ENCODE results near the gene GDI1.

The GDI1 gene

DNA sequence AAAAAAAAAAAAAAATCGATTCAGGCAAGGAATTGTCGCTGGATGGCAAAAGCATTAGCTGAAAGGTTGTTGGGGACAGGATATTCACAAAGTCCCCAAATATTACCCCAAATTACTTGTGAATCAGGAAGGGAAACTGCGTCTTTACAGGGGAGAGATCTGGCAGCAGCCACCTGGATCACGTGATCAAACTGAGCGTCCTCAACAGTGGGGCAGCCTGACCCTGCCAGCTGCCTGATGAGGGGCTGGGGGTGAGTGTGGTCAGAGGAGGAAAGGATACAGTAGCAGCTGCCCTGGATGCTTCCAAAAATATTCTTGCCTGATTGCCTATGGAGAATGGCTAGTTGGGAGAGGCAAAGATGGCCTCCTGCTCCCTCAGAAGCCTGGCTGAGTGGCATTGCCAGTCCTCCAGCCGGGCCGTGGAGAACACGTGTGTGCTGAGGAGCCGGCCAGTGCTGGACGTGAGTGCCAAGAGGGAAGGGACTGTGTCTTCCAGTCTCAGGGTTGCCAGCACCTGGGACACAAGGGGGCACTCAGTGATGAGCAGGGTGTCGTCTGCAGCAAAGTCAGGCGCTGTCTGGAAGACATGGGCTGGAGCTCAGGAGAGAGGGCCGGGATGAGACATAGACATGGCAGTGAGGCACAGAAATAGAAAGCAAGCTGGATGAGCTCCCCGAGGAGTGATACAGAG is 45.1 kb downstream of the GDI1 start:
- no peak for DNase-seq (ENCODE audit: low read depth)

DNA sequence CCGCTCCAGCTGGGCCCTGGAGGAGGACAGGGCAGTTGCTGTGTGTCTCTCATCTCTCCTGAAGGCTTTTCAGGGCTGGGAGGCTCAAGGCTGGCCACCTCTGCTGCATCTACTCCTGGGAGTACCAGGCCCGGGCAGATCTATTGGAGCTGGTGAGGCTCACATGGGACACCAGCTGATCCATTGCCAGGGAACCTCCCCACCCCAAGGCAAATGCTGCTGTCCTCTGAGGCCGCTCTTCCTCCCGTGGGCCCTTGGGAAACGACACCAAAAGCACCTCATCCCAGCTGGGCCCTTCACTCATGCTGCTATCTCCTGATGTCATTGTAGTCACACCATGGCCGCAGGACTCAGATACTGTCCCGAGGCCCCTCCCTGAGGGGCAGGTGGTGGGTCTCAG is 45.8 kb downstream of the GDI1 start:
- no peak for DNase-seq (ENCODE audit: low read depth)

DNA sequence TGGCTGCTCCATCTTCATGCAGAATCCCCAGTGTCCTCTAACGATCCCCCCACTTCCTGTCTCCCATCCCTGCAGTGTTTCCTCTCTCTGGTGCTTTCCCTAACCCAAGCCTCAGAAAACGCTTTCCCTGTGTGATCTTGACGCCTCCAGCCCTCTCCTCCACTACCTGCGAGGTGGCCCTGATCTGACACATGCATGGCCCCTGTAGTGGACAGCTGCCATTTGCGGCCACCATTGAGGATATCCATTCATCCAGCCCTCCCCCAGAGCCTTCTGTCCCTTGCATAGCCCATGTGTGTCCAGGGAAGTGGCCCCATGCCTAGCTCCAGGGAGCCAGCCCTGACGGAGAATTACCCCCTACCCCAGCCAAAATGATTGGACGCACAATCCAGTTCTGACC is 46.4 kb downstream of the GDI1 start:
- DNase-seq (ENCODE audit: low read depth), result no peak

DNA sequence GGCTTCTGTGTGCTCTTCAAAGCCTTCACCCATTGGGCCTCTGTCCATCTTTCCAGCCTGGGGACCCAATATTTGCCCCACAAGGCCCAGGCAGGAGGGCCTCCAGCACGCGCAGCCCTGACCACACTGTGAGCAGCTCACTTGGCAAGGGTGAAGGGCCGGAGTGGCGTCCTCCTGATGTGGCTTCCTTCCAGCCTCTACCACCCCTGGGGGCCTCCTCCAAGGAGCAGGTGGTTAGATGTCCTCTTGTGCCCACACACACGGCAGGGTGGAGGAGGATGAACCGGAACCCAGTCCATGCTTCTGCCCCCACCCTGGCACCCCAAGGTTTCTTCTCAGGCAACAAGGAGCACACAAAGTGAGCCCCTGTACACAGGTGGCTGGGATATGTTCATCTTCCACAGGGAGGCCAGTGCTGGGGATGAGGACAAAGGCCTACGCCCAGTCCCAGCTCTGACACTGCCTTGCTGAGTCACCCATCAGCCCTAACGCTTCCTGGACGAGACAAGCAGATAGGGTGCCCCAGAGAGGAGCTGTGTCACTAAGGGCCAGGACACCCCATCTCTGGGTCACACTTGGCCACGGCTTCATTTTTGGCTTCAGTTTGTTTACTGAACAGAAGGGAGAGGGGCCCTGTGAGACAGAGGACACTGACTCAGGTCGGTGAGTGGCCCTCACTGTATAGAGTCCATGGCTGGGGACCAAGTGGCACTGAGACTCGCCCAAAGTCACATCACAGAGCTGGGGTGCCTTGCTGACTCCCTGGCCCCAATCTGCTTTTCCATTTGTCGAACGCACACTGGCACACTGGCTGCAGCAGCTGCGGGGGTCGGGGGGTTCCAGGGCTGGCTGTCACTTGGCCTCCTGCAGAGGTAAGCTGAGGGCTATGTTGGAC is 47.5 kb downstream of the GDI1 start:
- DNase-seq (ENCODE audit: low read depth), result no peak

DNA sequence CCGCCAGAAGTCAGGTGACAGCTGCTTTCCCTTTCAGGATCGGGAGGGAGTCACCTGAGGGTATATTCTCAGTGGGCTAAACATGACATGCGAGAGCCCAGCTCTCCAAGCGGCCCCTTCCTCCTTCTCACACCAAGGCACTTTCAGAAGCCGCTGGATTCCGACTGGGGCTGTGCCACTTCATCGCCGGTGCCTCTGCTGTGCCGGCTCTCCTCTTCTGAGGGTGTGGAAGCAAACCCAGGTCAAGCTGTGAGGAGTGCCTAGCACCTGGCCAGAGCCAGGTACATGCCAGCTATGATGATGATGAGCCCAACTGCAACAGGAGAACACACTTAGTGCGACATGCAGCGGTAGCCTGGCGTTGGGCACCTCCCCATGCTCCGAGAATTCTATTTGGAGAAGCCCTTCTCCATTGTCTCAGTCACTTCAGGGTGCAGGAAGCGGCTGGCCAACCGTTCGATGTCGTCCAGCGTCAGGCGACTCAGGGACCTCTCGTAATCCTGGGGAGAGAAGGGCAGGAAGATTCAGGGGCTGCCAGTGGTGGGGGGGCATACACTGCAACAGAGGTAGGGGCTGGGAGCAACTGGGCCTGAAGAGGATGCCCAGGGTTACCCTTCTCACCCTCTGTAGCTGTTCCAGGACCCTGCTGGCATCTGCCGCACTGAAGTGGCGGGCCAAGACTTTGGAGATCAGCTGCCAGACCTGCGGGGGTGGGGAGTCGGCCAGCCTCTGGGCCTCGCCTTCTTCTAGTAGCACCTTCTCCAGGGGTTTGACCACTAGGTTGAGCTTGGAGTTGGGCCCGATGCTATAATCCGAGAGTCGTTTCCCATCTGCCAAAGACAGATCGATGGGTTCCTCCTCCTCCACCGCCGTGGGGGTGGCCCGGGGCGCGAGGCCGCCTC is 48.4 kb downstream of the GDI1 start:
- no peak for DNase-seq (ENCODE audit: low read depth)

DNA sequence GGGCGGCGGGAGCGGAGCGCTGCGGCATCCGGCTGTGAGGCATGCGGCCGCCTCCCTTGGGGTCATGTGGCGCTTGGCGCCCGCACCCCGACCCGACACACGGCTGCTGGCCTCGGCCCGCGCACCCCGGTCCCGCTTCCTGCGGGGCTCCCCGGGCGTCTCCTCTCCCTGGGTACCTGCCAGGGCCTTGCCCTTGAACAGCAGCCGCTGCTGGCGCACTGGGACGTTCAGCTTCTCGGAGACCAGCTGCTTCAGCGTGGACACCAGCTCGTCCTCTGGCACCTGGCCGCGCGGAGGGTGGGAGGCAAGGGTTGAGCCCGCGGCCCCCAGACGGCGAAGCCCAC is 49.1 kb downstream of the GDI1 start:
- DNase-seq (ENCODE audit: low read depth), result no peak

DNA sequence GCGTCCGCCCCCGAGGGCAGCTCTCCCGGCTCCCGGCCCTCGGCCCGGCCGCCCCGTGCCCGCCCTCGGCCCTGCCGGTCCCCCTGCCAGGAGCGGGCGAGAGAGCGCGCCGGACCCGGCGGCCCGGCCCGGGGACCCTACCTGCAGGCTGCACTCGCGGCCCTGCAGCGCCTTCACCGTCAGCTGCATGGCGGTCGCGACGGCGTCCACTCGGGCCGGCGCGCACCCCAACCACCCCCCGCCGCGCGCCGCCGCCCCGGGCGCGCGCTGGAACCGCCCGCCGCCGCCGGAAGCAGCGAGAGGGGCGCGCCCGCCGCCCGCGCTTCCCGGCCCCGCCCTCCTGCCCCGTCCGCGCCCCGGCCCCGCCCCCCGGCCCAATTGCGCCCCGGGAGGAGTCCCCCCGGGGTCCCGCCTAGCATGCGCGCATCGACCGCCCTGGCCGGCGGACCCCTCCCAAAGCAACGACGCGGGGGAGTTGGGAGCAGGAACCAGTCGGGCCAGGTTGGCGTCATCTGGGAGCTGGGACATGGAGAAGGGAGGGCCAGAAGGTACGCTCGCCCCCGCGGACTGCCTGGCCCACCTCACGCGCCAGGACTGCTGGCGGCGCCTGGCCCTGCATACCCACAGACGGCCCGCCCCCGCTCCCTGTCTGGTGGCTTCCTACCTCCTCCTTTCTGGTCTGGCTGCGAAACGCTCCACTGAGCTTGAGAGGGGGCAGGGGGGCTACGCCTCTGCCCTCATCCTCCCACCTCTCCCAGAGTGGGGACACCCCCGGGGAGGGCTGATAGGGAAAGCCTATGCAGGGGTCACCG is 49.6 kb downstream of the GDI1 start, which contains the start of gene UBL4A:
TSS of gene UBL4A (minus strand) at position 220 of the 812 bp plus-strand sequence. CDS start at position 189, 31 bp downstream.
- peak; percentile 44 for DNase-seq (ENCODE audit: low read depth)

DNA sequence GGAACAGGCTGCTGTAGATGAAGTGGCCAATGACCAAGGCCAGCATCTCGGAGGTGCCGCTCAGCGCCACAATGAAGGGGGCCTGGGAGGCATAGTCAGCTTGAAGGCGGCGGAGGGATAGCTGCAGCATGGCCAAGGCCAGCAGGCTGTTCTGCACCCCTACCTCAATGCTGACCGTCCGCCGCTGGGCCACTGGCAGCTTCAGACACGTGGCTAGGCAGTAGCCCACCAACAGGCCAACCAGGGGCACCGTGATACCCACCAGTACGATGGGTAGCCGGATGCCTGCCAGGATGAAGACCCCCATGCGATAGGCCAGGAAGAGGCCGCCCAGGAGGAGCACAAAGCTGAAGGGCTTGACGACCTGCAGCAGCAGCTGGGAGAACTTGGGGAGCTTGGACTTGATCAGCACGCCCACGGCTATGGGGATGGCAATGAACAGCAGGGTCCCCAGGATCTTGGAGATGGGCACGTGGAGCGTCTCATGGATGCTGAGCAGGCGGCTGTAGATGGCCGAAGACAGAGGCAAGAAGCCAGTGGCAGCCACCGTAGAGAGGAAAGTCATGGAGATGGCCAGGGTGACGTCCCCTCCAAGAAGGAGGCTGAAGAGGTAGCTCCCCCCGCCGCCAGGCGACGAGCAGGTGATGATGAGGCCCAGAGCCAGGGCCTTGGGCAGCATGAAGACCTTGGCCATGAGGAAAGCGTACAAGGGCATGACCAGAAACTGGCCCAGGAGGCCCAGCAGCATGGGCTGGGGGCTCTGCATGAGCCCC is 50.8 kb downstream of the GDI1 start:
- DNase-seq (ENCODE audit: low read depth), result no peak

DNA sequence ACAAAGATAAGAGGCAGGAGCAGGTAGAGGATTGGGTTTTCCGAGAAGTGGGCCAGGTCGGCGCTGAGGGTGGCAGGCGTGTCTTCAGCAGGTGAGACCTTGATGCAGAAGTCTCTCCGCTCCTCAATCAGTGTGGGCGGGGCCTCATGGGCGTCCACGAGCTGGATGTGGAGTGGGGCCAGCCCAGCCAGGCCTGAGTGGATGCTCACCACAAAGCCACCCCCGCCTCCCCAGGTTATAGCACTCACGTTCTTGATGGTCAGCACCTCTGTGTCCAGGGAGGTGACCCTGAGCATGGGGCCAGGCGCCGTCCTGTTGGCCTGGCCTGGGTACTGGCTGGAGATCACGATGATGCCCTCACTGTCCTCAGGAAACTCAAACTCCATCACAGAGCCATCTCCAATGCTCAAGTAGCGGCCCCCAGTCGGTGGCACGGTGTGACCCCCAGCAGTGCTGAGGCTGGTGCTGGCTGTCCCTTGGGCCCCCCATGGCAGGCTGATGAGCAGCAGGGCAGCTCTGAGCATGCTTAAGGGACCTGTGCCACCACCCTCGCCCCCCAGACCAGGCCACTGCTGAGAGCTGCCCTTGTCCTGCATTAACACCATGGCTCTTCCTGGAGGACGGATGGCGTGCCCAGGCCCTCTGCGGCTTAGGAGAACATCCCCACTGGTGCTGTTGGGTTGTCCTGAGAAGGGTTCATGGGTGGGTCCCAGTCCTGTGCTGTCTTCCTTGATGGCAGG is 51.6 kb downstream of the GDI1 start:
- DNase-seq (ENCODE audit: low read depth), result no peak

DNA sequence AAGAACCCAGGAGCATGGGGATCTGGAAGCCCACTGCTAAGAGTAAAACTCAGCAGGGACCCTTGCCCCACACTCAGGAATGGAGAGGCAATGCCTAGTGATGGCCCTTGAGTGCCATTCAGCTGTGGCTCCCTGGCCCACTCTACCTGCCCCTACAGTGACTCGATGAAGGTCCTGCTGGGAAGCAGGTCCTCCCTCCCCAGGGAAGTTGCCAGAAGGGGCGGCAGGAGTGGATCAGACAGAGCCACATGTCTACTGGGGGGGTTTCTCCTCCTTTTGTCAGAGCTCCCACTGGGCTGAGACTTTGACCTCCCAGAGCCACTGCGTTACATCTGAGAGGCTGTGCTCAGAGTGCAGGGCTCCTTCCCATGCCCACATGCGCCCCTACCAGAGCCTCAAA is 52.2 kb downstream of the GDI1 start:
- DNase-seq (ENCODE audit: low read depth), result no peak

DNA sequence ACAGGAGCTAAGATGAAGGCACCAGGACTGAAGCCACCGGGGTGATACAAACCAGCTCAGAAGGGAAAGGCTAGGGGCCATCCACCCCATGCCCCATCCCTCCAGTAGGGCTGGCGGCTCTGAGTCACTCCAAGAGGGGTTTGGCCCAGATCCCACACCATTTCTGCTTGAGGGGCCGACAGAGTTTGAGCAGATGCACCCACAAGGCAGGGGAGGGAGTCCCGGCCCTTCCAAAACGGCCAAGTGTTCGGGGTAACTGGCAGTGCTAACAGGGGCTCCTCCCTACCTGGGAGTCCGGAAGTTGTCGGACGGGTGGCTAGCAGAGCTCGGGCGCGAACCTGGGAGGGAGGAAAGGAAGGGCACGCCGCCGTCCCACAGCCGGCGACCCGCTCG is 53.1 kb downstream of the GDI1 start:
- peak; percentile 39 for DNase-seq (ENCODE audit: low read depth)

DNA sequence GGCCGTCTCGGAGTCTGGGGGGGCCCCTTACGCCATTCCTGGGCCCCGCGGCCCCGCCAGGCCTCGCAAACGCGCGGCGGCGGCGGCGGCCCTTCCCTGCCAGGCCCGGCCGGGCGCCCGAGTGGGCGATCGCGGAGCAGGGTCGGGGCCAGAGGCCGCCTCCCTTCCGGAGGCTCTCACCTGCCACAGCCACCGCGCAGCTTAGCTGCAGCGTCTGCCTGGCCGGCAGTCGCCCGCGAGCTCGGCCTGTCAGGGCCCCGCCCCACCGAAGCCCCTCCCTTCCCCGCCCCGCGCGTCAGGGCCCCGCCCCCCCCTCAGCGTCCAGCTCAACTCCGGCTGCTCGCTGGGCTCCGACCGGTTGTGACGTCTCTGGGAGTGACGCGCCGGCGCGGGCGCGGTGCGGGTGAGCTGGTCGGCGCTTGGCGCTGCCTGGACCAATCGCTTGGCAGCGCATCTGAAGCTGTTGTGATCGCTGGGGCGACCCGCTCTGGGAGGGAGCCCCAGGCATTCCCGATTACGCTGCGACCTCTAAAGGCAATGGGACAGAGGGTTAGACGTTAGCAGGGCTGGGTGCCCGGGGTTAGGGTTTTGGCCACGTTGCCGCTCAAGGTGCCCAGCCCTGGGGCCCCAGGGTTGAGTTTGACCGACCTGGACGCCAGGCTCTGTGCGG is 53.6 kb downstream of the GDI1 start, which contains the start of gene SLC10A3:
TSS of gene SLC10A3 (minus strand) at position 216 of the 670 bp plus-strand sequence. CDS start 1,689 bp downstream, outside the sequence.
- DNase-seq (ENCODE audit: low read depth), result peak; percentile 91

Measured in iris pigment epithelial cell (primary cell).